Forelimb muscle (tissue), 1 donor: ENCODE measurements around the gene KRT9. TPM values are rescaled to one million over a fixed set of nuclear protein-coding genes. Genes with fewer than 3 reads are reported as not detected.
"Not testable (repeated sequence)": the region's sequence is repeated elsewhere in the genome, so short reads cannot be mapped to it uniquely, and the experiment has no call there.

Experiments
- DNase-seq: peaks from one replicate; pipeline ENCODE4 v3.0.0-alpha.2; 2013; ENCODE audit warnings: low read depth
- polyA plus RNA-seq: library from polyadenylated mRNA; unstranded; fragments of 120-200 nt; gene quantifications from one replicate; pipeline ENCODE4 v1.2.1, GENCODE V29; 2013; ENCODE audit not compliant: insufficient read length

Gene KRT9, protein sequence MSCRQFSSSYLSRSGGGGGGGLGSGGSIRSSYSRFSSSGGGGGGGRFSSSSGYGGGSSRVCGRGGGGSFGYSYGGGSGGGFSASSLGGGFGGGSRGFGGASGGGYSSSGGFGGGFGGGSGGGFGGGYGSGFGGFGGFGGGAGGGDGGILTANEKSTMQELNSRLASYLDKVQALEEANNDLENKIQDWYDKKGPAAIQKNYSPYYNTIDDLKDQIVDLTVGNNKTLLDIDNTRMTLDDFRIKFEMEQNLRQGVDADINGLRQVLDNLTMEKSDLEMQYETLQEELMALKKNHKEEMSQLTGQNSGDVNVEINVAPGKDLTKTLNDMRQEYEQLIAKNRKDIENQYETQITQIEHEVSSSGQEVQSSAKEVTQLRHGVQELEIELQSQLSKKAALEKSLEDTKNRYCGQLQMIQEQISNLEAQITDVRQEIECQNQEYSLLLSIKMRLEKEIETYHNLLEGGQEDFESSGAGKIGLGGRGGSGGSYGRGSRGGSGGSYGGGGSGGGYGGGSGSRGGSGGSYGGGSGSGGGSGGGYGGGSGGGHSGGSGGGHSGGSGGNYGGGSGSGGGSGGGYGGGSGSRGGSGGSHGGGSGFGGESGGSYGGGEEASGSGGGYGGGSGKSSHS
- not detected for polyA plus RNA-seq

DNA sequence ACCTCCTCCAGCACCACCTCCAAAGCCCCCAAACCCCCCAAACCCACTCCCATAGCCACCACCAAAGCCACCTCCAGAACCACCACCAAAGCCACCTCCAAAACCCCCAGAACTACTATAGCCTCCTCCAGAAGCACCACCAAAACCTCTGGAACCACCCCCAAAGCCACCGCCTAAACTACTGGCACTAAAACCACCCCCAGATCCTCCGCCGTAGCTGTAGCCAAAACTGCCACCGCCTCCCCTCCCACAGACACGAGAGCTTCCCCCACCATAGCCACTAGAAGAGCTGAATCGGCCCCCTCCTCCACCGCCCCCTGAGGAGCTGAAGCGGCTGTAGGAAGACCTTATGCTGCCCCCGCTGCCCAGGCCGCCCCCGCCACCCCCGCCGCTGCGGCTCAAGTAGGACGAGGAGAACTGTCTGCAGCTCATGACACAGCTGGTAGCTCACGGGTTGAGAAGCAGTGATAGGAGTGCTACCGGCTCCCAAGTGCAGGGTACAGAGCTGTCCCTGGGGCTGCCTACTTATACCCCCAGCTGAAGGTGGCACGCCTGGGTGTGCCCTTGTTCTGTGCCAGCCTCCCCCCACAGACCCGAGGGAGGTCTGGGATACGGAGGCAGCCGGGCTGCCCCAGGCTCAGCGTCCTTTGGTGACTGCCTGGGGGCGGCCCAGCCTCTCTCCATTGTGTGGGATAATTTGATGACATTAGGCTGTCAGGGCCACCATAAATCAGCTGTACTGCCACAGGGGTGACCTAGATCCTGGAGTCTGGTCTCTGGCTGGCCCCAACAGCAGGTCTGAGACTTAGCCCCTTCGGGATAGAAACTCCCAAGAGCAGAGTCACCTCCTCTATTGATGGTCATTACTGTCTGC is at the start of gene KRT9:
Gene KRT9, minus strand, starts transcription at position 499 of the 874 bp plus-strand sequence. Its CDS starts 67 bp downstream, at position 432.
- no peak for DNase-seq

DNA sequence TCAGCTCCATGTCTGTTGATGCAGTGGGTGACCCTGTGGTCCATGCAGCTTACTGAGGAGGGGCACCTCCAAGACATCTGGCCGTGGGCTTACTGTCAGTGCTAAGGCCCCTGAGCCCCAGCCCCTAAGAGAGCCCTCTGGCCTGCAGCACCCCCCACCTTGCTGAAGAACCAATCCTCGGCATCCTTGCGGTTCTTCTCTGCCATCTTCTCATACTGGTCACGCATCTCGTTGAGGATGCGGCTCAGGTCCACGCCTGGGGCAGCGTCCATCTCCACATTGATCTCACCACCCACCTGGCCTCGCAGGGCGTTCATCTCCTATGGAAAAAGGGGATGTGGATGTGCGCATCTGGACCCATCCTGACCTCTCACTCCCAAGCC is 49.6 kb upstream of the KRT9 start:
- DNase-seq = not testable (repeated sequence)

DNA sequence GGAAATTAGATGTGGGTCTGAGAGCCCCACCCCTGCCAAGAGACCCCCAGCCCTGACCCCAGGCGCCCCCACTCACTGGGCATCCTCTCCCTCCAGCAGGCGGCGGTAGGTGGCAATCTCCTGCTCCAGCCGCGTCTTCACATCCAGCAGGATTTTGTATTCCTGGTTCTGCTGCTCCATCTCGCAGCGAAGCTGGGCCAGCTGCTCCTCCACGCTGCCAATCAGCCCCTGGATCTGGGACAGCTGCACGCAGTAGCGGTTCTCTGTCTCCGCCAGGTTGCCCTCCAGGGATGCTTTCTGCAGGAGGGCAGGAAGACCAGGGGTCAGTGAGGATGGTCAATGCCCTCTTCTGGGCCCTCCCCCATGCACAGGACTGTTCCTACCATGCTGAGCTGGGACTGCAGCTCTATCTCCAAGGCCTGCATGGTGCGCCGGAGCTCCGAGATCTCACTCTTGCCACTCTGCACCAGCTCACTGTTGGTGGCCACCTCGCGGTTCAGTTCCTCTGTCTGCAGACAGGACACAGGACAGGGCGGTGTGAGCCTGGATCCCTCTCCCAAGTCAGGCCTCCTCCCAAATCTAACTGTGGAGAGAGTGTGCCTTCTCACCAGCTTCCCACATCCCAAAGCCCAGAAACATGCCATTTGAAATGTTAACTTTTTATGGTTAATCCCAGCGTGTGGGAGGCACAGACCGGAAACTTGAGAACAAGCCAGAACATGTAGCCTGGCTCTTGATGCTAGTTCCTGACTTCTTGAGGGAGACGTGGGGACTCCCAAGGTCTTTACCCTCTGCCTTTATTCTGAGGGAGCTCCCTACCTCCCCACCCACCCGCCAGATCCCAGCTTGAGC is 49.0 kb upstream of the KRT9 start:
- no peak for DNase-seq

DNA sequence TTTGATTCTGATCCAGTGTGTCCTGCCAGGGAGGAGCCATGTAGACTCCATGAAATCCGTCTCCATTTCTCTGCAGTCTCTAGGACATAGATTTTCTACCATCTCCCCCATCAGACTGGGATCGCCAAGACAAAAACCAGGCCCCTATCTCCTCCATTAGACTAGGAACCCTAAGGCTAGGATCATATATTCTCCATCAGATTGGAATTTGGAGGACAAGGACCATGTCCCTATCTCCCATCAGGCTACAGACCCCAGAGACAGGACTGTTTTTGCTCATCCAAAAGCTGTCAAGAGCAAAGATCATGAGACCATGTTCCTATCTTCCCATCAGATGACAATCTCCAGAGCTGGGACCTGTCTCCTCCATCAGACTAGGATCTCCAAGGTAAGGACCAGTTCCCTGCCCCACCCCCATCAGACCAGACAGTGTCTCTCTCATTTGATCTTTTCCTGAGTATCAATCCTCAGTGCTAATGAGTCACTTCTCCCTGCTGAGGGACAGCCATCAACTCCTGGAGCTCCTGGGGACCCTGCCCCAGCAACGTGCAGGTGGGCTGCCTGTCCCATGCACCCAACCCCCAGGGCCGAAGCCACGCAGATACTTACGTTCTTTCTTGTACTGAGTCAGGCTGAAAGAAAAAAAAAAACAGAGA is 48.2 kb upstream of the KRT9 start:
- not testable (repeated sequence) for DNase-seq

DNA sequence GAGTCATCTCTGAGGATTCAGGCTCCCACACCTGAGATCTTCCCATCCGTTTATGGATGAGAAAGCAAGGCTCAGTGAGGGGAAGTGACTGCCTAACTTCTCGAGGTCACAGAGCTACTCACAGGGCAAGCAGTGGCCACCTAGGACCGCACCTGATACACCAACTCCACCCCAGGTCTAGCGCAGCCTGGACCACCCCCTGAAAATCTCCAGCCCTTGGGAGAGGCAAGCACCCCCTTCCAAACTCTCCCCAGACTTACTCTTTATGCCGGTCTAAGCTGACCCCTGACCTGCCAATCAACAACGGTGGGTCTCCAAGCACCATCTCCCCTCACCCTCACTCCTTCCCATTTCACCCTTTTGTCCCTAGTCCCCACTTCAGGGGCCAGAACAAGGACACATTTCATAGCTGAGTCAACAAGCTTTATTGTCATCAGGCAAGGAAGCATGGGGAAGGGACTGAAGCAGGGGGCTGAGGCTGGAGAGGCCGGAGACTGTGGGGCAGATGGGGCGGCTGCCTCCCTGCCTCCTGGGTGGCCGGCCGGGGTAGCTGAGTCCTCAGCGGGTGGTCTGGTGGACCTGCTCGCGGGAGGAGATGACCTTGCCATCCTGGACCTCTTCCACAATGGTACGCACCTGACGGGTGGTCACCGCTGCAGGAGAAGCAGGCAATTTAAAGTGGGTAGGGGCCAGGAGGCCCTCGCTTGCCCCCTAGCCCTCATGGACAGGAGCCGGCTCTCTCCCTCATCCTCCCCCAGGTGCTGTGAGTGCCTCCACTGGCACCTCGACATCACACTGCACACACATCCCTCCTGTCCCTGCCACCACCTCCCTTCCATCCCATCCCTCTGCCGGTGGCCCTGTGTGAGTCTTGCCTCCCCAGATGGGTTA is 47.4 kb upstream of the KRT9 start:
- no peak for DNase-seq

DNA sequence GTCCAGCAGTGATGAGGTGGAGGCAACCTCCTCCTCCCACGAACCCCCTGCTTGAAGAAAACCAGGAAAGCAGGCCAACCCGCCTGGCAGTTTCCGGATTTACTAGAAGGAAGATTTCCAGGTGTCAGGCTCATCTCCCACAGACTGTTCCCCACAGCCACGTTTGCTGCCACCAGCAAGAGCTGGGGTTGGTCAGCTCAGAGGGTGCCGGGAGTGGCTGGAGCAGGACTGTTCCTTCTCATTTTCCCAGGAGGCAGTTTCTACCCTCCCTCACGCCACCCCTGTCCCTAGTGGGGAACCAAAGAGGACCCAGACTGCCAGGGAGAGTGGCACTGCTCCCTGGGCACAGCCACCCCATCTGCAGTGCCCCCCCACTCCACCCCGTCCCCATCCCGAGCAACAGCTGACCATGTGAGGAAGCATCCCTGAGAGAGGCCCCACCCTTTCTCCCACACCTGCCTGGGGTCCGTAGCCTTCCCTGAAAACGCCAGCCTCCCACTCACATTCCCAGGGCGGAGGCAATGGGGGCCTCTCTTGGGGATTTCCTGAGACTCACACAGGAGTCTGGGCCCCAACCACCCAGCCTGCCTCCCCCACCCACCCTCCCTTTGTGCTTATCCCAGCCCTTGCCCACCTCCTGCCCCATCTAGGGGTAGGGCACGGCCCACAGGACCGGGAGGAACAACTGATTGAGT is 46.6 kb upstream of the KRT9 start:
- DNase-seq = no peak

DNA sequence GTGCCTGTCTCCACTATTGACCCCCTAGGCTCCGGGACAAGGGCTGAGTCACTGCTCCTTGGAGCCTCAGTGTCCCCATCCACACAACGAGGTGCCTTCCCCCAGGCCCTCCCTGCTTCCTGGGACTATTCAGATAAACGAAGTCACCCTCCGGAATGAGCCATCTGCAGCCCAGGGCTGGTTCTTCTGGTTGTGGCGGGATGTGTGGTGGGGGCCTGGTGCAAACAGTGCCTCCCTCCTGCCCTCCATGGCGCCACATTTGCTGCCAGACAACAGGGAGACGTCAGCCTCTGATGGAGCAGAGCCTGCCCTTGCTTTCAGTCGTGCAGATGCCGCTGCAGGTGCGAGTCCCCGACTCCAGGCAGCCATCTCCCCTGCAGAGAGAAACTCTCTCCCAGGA is 45.8 kb upstream of the KRT9 start:
- no peak for DNase-seq

DNA sequence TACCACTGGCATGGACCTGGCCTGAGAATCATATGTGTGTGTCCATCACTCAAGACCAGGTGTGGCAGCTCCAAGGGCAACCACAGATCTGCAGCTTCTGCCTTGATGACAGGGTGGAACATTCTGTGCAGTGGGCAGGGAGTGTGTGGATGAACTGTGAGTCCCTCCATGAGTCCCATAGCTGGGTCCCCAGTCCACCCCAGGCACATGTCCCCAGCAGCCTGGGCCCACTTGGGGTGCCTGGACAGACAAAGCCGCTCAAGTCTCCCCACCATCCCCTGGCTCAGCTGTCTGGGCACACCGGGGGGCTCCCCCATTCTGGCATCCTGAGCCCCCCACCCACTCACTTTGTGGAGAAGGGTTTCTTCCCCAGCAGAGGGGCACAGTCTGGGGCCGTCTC is 45.3 kb upstream of the KRT9 start:
- no peak for DNase-seq

DNA sequence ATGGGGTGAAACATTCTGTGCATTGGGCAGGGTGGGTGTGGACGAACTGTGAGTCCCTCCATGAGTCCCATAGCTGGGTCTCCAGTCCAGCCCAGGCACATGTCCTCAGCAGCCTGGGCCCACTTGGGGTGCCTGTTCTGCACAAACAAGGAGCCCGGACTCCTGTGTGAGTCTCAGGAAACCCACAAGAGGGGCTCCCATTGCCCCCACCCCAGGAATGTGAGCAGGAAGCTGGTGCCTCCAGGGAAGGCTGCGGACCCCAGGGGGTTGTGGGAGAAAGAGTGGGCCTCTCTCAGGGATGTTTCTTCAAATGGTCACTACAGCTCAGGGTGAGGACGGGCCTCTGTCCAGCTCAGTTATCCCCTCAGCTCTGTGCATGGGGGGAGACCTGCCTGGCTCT is 44.6 kb upstream of the KRT9 start:
- DNase-seq = not testable (repeated sequence)

DNA sequence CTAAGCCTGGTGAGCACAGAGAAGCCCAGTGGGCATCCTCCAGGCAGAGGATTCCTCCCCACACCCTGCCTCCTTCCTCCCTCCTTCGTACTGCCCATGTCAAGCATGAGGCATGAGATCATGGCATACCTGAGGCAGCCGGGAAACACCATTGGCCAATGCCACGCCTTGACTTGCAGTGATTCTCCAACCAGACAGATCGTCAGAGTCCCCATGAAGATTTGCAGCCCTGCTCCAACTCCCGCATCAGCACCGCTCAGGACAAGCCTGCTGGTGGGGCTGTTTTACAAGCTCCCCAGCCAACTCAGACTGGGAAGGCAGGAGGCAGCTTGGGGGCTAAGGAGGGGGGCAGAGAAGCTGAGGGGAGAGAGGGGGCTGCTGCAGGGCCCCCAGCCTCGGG is 43.6 kb upstream of the KRT9 start:
- DNase-seq = no peak

DNA sequence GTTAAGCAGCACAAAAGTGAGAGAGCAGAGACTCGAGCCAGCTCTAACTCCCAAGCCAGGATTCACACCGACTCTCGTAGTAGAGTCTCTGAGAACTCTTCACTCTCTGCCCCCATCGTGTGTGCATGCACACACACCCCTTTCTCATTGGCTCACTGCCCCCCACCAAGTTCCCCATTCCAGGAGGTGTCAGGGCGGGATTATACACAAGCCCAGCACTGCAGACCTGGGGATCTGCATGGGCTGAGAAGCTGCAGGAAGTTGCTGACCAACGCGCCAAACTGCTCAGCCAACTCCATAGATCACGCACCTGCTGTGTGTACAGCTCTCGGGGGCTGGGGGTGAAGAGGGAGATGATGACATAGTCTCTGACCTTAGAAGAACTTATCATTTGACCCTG is 42.9 kb upstream of the KRT9 start:
- DNase-seq = not testable (repeated sequence)

DNA sequence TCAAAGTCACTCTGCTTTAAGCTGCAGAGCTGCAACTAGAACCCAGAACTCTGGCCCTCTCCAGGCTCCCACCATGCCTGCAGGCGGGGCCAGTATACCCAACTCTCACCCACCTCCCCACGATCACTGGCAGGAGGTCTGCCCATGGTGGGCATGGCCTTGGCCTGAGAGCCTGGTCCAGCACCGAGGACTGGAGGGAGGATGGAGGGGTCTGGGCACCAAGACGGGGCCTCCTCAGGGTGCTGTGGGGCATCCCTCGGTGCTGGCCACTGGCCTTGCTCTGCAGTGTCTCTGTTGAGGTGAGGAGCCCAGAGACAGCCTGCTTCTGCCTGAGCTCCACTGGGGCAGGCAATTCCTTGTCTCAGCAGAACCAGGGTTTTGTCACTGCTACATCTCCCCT is 42.2 kb upstream of the KRT9 start:
- DNase-seq = no peak

DNA sequence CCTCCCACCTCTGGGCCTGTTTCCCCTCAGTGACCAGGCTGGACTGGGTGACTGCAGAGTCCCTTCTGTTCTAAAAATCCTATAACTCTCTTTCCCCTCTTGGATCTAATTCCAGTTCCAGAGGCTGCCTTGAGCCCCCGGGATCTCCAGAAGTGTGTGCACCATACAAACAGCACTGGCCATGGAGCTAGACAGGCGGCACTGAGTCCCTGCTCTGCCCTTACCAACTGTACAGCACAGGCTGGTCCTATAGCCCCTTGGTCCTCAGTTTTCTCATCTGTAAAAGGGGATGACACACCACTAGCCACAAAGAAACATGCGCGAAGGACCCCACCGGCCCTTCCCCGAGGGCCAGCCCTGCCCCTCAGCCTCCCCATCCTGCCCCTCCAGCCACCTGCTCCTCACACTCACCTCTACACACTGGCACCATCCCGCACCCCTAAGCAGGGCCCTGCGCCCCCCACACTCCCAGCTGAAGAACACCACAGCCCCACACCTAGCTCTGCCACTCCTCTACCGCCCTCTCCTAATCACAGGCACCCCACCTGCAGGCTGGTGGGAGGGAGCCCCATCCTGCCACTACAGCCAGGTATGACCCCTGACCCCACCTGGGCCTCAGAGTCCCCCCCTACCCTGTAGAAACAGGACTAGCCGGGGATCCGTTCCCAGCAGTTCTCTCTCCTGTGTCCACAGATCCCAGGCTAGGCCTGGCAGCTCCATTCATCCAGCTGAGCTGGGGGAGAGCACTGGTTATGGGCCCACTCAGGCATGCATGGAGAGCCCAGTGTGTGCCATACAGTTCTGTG is 41.6 kb upstream of the KRT9 start:
- no peak for DNase-seq

DNA sequence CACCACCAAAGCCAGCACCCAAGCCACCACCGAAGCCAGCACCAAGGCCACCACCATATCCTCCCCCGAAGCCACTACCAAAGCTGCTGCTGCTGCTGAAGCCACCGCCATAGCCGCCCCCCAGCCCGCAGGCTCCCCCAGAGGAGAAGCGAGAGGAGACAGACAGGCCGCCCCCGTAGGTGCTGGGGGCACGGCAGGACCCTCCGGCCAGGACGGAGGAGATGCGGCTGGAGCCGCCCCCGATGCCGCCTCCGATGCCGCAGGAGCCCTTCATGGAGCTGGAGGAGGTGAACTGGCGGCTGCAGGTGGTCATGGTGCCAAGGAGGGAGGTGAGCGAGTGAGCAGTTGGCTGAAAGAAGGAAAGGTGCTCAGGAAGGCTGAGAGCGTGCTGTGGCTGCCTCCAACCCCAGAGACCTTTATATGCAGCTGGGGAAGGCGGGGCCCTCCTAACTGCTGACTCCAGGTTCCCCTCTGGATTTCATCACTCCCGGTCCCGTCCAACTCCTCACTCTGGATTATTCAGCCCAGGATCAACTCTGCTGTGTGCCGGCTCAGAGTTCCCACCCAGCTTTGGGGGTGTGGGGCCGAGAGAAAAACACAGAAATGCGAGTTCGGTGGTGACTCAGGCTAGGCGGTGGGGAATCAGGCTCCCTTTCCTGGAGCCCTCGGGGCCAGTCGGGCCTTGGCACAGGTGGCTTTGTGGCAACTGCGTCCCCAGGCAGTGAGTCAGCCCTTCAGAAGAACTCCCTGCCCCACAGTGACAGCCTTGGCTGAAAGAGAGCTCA is 40.7 kb upstream of the KRT9 start, which contains the start of gene KRT16:
Gene KRT16, minus strand, starts transcription at position 392 of the 785 bp plus-strand sequence. Its CDS starts 79 bp downstream, at position 313.
- not testable (repeated sequence) for DNase-seq

DNA sequence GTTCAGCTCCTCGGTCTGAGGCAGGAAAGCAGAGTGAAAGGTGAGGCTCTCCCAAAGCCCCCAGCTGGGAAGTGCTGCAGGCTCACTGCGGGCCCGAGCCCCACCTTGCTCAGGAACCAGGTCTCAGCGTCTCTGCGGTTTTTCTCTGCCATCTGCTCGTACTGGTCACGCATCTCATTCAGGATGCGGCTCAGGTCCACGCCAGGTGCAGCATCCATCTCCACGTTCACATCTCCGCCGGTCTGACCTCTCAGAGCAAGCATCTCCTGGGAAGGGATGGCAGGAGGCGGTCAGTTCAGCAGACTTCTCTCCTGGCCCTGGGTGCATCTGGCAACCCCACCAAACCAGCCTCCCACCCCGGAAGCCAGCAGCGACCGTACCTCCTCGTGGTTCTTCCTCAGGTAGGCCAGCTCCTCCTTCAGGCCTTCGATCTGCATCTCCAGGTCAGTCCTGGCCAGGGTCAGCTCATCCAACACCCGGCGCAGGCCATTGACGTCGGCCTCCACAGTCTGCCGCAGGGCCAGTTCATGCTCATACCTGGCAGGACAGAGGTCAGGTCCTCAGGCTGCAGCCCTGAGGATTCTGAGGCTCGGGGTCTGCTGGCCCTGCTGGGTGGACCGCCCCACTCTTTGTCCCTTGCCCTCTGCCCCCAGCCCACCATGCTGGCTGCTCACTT is 39.2 kb upstream of the KRT9 start:
- no peak for DNase-seq

DNA sequence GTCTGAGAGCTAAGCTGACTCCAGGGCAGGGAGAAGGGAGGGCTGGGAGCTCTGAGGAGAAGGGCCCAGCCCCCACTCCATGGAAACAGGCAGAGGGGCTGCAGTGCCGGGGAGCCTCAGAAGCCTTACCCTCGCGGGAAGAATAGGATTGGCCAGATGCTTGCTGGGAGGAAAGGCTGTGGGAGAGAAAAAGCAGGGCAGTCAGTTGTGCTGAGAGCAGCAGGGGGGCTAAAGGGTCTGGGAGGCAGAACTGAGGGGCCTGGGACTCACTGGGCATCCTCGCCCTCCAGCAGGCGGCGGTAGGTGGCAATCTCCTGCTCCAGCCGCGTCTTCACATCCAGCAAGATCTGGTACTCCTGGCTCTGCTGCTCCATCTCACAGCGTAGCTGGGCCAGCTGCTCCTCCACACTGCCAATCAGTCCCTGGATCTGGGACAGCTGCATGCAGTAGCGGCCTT is 38.2 kb upstream of the KRT9 start:
- DNase-seq = not testable (repeated sequence)

DNA sequence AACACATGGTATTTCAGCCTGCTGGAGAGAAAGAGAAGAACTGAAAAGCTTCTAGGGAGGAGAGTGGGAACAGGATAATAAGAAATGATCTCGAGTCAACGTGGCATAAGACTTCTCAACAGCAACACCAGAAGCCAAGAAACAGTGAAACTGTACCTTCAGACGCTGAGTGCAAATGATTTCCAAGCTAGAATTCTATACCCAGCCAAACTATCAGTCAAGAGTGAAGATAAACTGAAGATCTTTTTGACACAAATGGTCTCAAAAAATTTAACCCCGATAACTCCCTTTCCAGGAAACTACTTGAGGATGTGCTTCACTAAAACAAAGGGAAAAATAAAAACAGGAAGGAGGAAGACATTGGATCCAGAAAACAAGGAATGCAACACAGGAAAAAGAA is 35.1 kb upstream of the KRT9 start:
- DNase-seq = not testable (repeated sequence)
